GM19324 (cell line): ENCODE measurements around the gene ITGA5.
A peak's percentile ranks its signal among the peaks of the same experiment; 100 is the strongest.

Source experiments
- ATAC-seq: cut with Tn5 transposase; IDR thresholded peaks from one replicate; pipeline ENCODE4 v1.9.1; 2021; ENCODE audit warnings: mild to moderate bottlenecking, moderate library complexity; ENCODE audit not compliant: unreplicated experiment, low FRiP score

The ITGA5 gene

GRCh38 chr12:54392485-54393206, 26.4 kb downstream of the ITGA5 start:
- ATAC-seq, result no peak

GRCh38 chr12:54390668-54391551, 28.2 kb downstream of the ITGA5 start:
- ATAC-seq, result peak; percentile 55

- no peak for ATAC-seq
Measured at GRCh38 chr12:54390176-54390667, 28.8 kb downstream of the ITGA5 start.

GRCh38 chr12:54389607-54390175, 29.4 kb downstream of the ITGA5 start:
- ATAC-seq, result no peak

- no peak for ATAC-seq
Measured at GRCh38 chr12:54389134-54389508, 29.9 kb downstream of the ITGA5 start.

- no peak for ATAC-seq
Measured at GRCh38 chr12:54388237-54389133, 30.6 kb downstream of the ITGA5 start.

GRCh38 chr12:54387114-54387467, 32.0 kb downstream of the ITGA5 start:
- no peak for ATAC-seq

- ATAC-seq, result no peak
Measured at GRCh38 chr12:54386403-54387113, 32.5 kb downstream of the ITGA5 start.

GRCh38 chr12:54385251-54385914, 33.7 kb downstream of the ITGA5 start:
- no peak for ATAC-seq

GRCh38 chr12:54384591-54385041, 34.5 kb downstream of the ITGA5 start, which contains the start of gene ZNF385A:
TSS of gene ZNF385A (minus strand) at chr12:54384733. CDS start at chr12:54384514, 219 bp downstream.
- no peak for ATAC-seq

GRCh38 chr12:54383041-54383609, 35.9 kb downstream of the ITGA5 start:
- ATAC-seq, result no peak

GRCh38 chr12:54381136-54381535, 37.9 kb downstream of the ITGA5 start:
- ATAC-seq, result no peak

- ATAC-seq, result peak; percentile 72
Measured at GRCh38 chr12:54379398-54380201, 39.5 kb downstream of the ITGA5 start.

- peak; percentile 51 for ATAC-seq
Measured at GRCh38 chr12:54378796-54379397, 40.2 kb downstream of the ITGA5 start.

GRCh38 chr12:54377797-54378515, 41.1 kb downstream of the ITGA5 start:
- ATAC-seq, result no peak

- no peak for ATAC-seq
Measured at GRCh38 chr12:54377007-54377406, 42.1 kb downstream of the ITGA5 start.

- no peak for ATAC-seq
Measured at GRCh38 chr12:54376596-54376995, 42.5 kb downstream of the ITGA5 start.
